ENCODE data around the gene ARHGAP12.

GRCh38 chr10:31871266-31872065 lies 57.2 kb downstream of the ARHGAP12 start:
- TF ChIP-seq, protein P1, sequence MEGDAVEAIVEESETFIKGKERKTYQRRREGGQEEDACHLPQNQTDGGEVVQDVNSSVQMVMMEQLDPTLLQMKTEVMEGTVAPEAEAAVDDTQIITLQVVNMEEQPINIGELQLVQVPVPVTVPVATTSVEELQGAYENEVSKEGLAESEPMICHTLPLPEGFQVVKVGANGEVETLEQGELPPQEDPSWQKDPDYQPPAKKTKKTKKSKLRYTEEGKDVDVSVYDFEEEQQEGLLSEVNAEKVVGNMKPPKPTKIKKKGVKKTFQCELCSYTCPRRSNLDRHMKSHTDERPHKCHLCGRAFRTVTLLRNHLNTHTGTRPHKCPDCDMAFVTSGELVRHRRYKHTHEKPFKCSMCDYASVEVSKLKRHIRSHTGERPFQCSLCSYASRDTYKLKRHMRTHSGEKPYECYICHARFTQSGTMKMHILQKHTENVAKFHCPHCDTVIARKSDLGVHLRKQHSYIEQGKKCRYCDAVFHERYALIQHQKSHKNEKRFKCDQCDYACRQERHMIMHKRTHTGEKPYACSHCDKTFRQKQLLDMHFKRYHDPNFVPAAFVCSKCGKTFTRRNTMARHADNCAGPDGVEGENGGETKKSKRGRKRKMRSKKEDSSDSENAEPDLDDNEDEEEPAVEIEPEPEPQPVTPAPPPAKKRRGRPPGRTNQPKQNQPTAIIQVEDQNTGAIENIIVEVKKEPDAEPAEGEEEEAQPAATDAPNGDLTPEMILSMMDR (conservative IDR thresholded peaks at IDR 0.05; ENCODE audit: low read length): no peak
- TF ChIP-seq EZH2phosphoT487 (IDR thresholded peaks at IDR 0.05; ENCODE audit: borderline replicate concordance): no peak

All from Loucy (cell line).